ENCODE results near the gene KCNAB1.

The KCNAB1 gene

DNA sequence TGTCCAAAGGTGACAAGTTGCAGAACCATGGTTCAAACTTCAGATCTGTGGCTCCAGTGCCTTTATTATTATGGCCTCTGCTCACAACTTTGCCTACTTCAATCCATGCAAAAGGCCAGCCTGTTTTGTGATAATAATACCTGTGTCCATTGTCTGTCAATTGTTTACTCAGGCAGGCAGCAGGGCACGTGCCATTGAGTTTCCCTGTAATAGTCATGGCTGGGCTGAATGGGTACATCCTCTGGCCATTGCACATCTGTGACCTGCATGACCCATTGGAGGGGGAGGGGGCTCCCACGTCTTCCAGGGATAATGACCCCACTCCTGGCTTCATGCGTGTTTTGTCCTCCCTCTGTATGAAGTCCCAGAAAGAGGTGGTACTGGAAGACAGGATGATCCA is 219.1 kb downstream of the KCNAB1 start:
- DNase-seq, result no peak

DNA sequence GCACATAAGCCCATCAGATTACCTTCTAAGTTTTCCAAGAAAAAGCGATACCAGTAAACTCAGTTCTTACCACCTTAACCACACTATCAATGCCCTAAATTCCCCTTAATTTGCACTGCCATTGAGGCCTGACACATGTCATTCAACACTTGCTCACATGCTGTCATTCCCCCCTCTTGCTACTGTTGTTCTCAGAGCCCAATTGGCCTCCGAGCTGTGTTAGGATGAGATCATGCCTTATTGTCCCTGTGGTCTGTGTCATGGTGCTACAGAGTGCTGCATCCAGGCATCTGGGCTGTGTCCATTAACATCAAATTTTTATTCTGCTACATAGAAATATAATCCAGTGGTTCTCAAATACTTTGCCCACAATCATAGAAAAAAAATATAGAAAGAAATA is 221.0 kb downstream of the KCNAB1 start:
- no peak for DNase-seq

- no peak for DNase-seq
These were observed 221.5 kb downstream of the KCNAB1 start for GRCh38 chr3:156341831-156342416.

DNA sequence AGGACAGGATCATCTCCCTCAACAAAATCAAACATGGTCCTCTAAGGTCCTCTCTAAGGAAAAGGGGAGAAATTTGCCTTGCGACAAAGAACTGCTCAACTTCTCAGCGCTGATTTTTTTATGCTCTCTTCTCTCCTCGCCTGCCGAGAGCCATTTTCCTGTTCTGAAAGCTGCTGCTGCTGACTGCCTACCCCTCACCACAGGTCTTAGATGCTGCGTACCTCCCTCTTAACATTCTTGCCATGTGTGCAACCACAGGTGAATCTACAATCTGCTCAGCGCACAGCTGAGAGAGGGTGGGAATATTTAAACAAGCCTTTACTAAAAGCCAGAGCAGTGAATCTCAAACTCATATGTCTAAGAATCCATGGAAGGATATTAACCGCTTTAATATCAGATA is 223.8 kb downstream of the KCNAB1 start:
- DNase-seq, result no peak

DNA sequence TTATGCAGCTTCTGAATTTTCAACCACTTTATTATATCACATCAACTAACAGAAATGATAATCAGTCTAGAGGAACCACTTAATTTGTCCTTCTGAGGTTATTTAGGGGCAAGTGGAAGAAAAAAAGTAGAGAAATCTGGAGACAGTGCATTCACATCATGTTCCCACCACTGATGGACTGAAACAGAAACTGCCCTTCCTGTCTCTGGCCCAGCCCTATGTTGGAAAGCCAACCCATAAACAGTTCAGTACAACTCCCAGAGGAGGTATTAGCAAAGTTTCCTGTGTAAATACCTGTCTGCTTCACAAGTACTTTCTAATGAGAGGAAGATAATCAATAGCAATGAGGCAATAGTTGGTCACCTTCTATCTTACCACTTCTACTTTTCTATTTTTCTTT is 228.7 kb downstream of the KCNAB1 start:
- DNase-seq, result no peak

- DNase-seq, result no peak
These were observed 229.6 kb downstream of the KCNAB1 start for GRCh38 chr3:156349978-156350377.

DNA sequence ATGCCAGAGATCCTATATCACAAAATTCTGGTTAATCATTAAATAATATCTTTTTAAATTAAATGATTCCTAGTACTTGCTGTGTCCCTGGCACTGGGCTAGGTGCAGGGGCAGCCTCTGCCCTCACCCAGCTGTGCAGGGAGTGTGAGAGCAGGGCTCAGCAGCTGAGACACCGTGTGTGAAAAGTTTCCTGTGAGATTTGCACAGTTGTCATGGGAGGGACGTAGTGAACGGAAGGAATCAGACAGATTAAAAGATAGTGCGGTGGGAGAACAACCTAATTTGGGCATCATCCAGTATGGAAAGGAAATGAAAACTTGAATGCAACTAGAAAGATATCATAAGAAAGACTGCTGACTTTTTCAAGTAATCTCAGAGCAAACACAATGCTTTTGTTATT is 230.4 kb downstream of the KCNAB1 start:
- DNase-seq, result no peak

DNA sequence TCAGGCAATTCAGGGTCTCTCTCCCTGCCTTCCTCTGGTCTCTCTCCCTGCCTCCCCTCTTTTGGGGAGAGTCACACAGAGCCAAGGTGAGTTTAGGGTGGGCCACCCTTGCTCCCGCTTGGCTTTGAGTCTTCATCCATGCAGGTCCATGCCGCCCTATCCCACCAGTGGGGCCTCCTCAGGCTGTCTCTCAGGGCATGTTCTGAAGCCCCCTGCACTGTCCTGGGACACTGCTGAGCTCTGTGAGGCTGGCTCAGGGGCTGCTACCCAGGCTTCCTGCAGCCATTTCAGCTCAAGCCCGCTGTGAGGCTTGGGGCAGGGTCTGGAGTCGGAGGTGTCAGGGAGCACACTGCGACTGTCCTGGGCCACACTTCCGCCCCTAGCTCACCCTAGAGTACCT is 231.4 kb downstream of the KCNAB1 start:
- no peak for DNase-seq

GRCh38 chr3:156352728-156353127 is 232.3 kb downstream of the KCNAB1 start:
- no peak for DNase-seq

- no peak for DNase-seq
These were observed 233.2 kb downstream of the KCNAB1 start for GRCh38 chr3:156353563-156353962.

- DNase-seq, result no peak
These were observed 236.4 kb downstream of the KCNAB1 start for GRCh38 chr3:156356537-156357363.

DNA sequence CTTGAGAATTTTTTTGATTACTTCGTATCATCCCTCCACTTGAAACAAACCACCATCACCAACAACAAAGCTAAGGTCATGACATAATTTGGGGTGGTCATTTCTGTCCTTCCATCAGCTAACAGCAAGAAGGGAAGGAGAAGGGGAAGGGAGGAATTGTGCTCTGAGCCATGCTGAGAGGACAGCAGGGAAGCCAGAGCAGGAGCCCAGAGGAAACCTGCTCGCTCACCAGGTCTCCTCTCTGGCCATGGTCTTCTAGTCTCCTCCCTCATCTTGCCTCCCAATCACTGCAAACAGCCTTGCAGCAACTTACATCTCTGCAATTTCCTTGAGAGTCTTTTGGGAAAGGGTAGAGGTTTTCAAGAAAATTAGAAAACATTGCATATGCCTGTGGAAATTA is 237.9 kb downstream of the KCNAB1 start:
- DNase-seq, result no peak

DNA sequence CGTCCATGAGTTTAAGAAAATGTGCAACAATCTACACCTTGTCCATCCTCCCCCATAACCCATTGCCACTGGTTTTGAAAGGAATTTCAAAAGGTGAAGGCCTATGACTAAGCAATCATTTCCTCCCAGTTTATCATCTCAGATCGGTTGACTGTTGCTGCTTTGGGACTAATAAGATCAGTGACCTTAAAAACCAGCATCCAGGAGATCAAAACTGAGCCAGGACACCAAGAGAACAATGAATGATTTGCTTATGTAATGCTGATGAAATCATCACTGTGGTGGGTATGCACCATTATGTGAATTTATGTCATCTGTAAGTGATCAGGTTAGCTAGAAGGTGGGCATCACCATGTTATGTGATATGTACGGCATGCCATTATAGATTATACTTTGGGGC is 239.0 kb downstream of the KCNAB1 start:
- no peak for DNase-seq

DNA sequence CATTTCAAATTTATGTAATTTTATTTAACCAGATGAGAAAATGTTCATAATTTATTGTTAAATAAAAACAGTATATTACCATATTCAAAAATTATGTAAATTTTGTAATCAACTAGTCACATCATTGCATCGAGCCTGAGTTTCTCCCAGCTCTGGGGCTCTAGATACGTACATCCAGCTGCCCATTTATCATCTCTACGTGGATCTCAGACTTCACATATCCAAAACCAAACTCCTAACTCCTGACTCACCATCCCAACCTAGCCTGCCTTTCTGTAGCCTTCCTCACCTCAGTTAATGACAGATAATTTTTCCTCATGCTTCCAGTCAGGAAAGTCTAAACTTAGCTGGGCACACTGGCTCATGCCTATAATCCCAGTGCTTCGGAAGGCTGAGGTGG is 239.7 kb downstream of the KCNAB1 start:
- DNase-seq, result no peak

- no peak for DNase-seq
These were observed 240.6 kb downstream of the KCNAB1 start for GRCh38 chr3:156360963-156361362.

GRCh38 chr3:156366559-156366958 is 246.2 kb downstream of the KCNAB1 start:
- no peak for DNase-seq

DNA sequence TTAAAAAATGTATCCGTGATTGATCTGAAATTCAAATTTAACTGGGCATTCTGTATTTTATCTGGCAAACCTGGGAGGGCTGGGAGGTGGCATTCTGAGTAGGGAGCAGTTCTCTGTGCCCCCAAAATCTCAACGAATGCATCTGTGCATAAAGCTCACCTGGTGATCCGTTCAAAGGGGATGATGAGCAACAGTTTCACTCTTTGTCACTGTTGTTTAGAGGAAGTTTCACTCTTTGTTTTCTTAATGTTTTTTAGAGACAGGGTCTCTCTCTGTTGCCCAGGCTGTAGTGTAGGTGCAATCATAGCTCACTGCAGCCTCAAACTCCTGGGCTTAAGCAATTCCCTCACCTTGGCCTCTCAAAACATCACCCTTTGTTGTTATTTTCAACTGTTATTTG is 247.8 kb downstream of the KCNAB1 start:
- DNase-seq, result no peak

DNA sequence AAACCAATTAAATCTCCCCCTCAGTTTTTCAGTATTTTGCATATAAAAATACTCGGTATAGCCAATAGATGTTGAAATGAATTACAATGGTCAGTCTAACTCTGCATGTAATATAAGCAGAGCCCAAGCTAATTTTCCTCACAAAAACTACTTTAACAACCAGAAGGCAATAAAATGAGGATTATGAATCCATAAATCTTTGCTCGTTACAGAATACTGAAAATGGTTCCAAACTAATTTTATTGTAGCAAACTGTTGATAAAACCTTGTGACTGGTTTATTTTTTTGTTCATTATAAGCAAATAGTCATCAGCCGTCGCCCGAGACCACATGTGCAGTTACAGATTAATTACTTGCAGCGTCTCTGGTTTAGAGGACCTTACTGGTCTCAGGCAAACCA is 251.3 kb downstream of the KCNAB1 start:
- DNase-seq, result no peak

- no peak for DNase-seq
These were observed 252.7 kb downstream of the KCNAB1 start for GRCh38 chr3:156373095-156373494.

DNA sequence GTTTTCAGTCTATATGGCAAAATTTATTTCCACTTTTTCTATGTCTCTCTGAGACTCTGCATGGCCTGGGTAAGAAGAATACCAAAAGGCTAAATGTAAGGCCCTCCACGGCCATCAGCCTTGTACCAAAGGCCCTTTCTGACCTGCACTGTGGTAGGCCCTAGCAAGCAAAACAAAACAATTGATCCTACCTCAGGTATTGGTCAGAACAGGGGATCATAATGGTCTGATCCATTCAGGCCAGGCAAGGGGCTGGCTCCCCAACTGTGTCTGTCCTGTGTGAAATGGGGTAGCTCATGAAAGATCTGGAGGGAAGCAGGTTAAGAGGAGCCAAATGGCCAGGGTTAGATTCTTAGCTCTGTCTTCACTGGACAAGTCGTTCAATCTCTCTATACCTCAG is 253.3 kb downstream of the KCNAB1 start:
- no peak for DNase-seq

DNA sequence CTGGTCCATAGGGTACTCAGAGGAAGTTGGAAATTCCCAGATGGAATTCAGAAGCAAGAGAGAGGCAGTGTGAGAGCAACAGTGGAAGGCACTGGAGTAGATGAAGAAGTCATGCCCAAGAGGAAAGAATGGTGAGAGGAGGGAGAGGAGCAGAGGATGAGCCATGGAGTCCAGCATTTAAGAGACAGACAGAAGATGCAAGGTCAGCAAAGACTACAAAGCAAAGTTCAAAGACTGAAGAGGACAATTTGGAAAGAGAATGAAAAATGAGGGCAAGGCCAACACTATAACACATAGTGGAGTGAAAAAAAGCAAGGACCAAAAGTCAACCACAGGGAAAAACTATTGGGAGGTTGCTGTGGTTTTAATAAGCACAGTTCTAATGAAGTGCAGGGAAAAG is 255.8 kb downstream of the KCNAB1 start:
- no peak for DNase-seq

GRCh38 chr3:156377266-156377665 is 256.9 kb downstream of the KCNAB1 start:
- DNase-seq, result no peak

- no peak for DNase-seq
These were observed 257.3 kb downstream of the KCNAB1 start for GRCh38 chr3:156377718-156378117.

- no peak for DNase-seq
These were observed 258.5 kb downstream of the KCNAB1 start for GRCh38 chr3:156378871-156379270.

- DNase-seq, result no peak
These were observed 258.9 kb downstream of the KCNAB1 start for GRCh38 chr3:156379327-156379726.
